Measurements from ENCODE around the gene CACHD1. TPM values are rescaled to one million over a fixed set of nuclear protein-coding genes. Genes with fewer than 3 reads are reported as not detected.

The CACHD1 gene
- total and polyA plus RNA-seq, 9 of the 15 experiments (the other 6 are each of a cell fraction or from before 2014, with no cell fraction given) = 0.07 TPM; not detected in 8

- no peak overlapping the region for H3K4me2 ChIP-seq (ENCODE audit: insufficient read depth, low read length)
- no peaks in the 10 kb centered on the region for H3K9me1 ChIP-seq (ENCODE audit: control insufficient read depth, insufficient read depth, low read length)
- in situ Hi-C loops (cut with MboI) = no loop called here
- no peak for FAIRE-seq
- H3K4me3 ChIP-seq = no peak overlapping the region
- no peaks in the 10 kb centered on the region for H3K79me2 ChIP-seq (ENCODE audit: control insufficient read depth, insufficient read depth, low read length)
- H3K4me1 ChIP-seq (replicated peaks in 1 of 2; ENCODE audit: control insufficient read depth in 2 of 2, insufficient read depth in 2 of 2, low read length in 2 of 2) = no peaks in the 10 kb centered on the region
- no peak overlapping the region for H3K27ac ChIP-seq (ENCODE audit: extremely low read depth, low read depth, low read length)
- TF ChIP-seq ZNF668 (CRISPR knock-in tag; IDR thresholded peaks at IDR 0.05) (no peak), ZNF583 (CRISPR knock-in tag; IDR thresholded peaks at IDR 0.05) (no peak), TRIM28 (IDR thresholded peaks at IDR 0.05) (no peak), ZNF445 (CRISPR knock-in tag; IDR thresholded peaks at IDR 0.05; ENCODE audit: low read depth) (no peak), HMG20B (CRISPR knock-in tag; IDR thresholded peaks at IDR 0.05) (no peak), GTF2A2 (tag; IDR thresholded peaks at IDR 0.05) (no peak), POLR3A (IDR thresholded peaks at IDR 0.05; ENCODE audit: borderline replicate concordance, extremely low read depth, insufficient read depth, insufficient read length) (no peak)
- TF ChIP-seq, protein P1, sequence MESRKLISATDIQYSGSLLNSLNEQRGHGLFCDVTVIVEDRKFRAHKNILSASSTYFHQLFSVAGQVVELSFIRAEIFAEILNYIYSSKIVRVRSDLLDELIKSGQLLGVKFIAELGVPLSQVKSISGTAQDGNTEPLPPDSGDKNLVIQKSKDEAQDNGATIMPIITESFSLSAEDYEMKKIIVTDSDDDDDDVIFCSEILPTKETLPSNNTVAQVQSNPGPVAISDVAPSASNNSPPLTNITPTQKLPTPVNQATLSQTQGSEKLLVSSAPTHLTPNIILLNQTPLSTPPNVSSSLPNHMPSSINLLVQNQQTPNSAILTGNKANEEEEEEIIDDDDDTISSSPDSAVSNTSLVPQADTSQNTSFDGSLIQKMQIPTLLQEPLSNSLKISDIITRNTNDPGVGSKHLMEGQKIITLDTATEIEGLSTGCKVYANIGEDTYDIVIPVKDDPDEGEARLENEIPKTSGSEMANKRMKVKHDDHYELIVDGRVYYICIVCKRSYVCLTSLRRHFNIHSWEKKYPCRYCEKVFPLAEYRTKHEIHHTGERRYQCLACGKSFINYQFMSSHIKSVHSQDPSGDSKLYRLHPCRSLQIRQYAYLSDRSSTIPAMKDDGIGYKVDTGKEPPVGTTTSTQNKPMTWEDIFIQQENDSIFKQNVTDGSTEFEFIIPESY (CRISPR knock-in tag; IDR thresholded peaks at IDR 0.05) = no peak
- no peaks in the 10 kb centered on the region; the same call in 1 of the 2 replicates for H3K9me3 ChIP-seq (replicated peaks; ENCODE audit: control insufficient read depth, insufficient read depth, low read depth, low read length)
- WGBS (ENCODE audit: insufficient coverage, low coverage, missing lambda C conversion rate) = 1% methylated on average over 5 of the region's 5 CpGs
- no peak for ATAC-seq
- no peaks in the 10 kb centered on the region for H3K36me3 ChIP-seq (ENCODE audit: control insufficient read depth, insufficient read depth, low read length)
- H4K20me1 ChIP-seq (replicated peaks; ENCODE audit: control insufficient read depth, insufficient read depth, low read length) = no peaks in the 10 kb centered on the region
- peaks cover 0 to 4% of the 10 kb centered on the region in 2 experiments; a peak in 1 of 5 replicates for H3K27me3 ChIP-seq (ENCODE audit: control insufficient read depth in 2 of 2, insufficient read depth in 2 of 2, low read length in 2 of 2)
- no peak overlapping the region for H2AFZ ChIP-seq (ENCODE audit: low read depth, low read length)
- intact Hi-C loops (cut with micrococcal nuclease) = loop anchor here (5.0 kb wide), 1 partner anchor 272 kb away; no protein-coding TSS in a partner anchor
- BruUV-seq (replicated peaks) = no TSS peak
- ChIA-PET POLR2A (no interaction called here), CTCF (ENCODE audit: low intra/inter-chr PET ratio) (interaction anchor here (0.5 kb wide), 1 partner anchor 150 kb away, joined by 5 read pairs; no protein-coding TSS in a partner anchor)
- no peak for DNase-seq (ENCODE audit: extremely low read depth in 1 of 4, low spot score in 3 of 4)
- no peak overlapping the region for H3K9ac ChIP-seq (ENCODE audit: insufficient read depth in 1 of 2, low read depth in 2 of 2, low read length in 2 of 2)
Measured at GRCh38 chr1:64550510-64550909, 80.6 kb downstream of the CACHD1 start.

Measured in K562 (cell line).